Activated T-cell treated with anti-CD3 and anti-CD28 coated beads, Interleukin-2, amount 50 U/mL, for 4 hours (primary cell): Measurements from ENCODE around the gene SPI1. TPM values are rescaled to one million over a fixed set of nuclear protein-coding genes. Genes with fewer than 3 reads are reported as not detected.

Experiments
- ATAC-seq, 2 donors: fragments of 200-7000 bp; cut with Tn5 transposase; one replicate each; pipeline ENCODE4 v1.10.0; 2021
- DNase-seq: peaks from one replicate; pipeline ENCODE4 v3.0.0-alpha.2; 2020
- H3K27me3 Mint-ChIP-seq: one replicate; pipeline ENCODE4 v1.8.0; 2021; ENCODE audit warnings: low read depth, mixed read lengths
- H3K36me3 Mint-ChIP-seq: one replicate; pipeline ENCODE4 v1.8.0; 2022; ENCODE audit warnings: mixed read lengths; ENCODE audit not compliant: insufficient read depth
- H3K4me1 Mint-ChIP-seq: one replicate; pipeline ENCODE4 v1.8.0; 2021; ENCODE audit warnings: low read depth, mixed read lengths
- H3K4me3 Mint-ChIP-seq: one replicate; pipeline ENCODE4 v1.8.0; 2021; ENCODE audit warnings: mild to moderate bottlenecking, moderate library complexity, mixed read lengths
- H3K9me3 Mint-ChIP-seq: one replicate; pipeline ENCODE4 v1.8.0; 2021; ENCODE audit warnings: mixed read lengths
- total RNA-seq, 3 donors: library from RNA; stranded (reverse); gene quantifications; one replicate each; pipeline ENCODE4 v1.2.1, GENCODE V29; 2021

Gene SPI1
- total RNA-seq, 3 donors from 2014 or later, result 0.74 to 2.3 (median 1.1) TPM

DNA sequence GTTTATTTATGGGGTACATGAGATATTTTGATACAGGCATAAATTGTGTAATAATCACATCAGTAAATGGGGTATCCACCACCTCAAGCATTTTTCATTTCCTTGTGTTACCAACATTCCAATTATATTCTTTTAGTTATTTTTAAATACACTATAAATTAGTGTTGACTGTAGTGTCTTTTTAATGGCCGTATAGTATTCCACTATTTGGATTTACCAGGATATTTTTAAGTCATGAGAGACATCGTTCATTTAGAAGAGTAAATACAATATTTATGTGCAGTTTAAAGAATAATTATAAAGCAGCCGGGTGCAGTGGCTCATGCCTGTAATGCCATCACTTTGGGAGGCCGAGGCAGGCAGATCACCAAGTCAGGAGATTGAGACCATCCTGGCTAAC lies 6.2 kb upstream of the SPI1 start:
- Mint-ChIP-seq H3K36me3 (no peaks in the 10 kb centered on the region), H3K27me3 (no peaks in the 10 kb centered on the region), H3K4me3 (no peak overlapping the region), H3K4me1 (peaks cover 6% of the 10 kb centered on the region), H3K9me3 (no peaks in the 10 kb centered on the region)
- no peak for DNase-seq
- no peak for ATAC-seq

DNA sequence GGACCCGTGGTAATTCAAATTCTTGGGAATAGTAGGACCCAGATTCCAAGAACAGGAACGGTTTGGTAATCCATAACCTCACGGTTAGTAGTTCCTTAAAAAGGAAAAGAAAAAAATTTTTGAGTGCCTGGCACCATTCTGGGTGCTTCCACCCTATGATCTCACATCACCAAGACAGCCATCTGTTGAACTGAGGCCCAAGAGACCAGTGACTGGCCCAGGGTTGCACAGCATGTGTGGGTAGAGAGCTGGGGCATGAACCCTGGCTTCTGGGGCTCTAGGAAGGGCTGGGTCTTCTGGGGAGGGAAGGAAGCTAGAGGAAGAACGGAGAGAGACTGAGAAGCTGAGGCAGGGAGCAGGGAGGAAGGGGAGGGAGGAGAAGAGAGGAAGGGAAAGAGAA lies 4.7 kb upstream of the SPI1 start:
- no peaks in the 10 kb centered on the region for H3K36me3 Mint-ChIP-seq
- H3K9me3 Mint-ChIP-seq, result no peaks in the 10 kb centered on the region
- DNase-seq, result no peak
- no peaks in the 10 kb centered on the region for H3K4me1 Mint-ChIP-seq
- no peaks in the 10 kb centered on the region for H3K27me3 Mint-ChIP-seq
- no peak for ATAC-seq
- no peak overlapping the region for H3K4me3 Mint-ChIP-seq

DNA sequence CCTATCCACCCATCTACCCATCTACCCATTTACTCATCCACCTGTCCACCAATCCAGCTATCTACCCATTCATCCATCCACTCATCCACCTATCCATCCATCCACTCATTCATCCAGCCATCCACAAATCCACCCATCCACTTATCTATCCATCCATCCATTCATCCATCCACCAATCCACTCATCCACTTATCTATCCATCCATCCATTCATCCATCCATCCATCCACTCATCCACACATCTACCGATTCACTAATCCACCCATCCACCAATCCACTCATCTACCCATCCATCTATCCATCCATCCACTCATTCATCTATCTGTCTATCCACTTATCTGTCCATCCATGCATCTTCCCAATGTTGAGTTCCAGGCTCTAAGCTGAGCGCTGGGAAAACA lies 1.7 kb upstream of the SPI1 start:
- Mint-ChIP-seq H3K4me3 (no peak overlapping the region), H3K36me3 (no peaks in the 10 kb centered on the region), H3K27me3 (no peaks in the 10 kb centered on the region), H3K9me3 (no peaks in the 10 kb centered on the region), H3K4me1 (no peaks in the 10 kb centered on the region)
- DNase-seq (no peak), ATAC-seq (no peak)

DNA sequence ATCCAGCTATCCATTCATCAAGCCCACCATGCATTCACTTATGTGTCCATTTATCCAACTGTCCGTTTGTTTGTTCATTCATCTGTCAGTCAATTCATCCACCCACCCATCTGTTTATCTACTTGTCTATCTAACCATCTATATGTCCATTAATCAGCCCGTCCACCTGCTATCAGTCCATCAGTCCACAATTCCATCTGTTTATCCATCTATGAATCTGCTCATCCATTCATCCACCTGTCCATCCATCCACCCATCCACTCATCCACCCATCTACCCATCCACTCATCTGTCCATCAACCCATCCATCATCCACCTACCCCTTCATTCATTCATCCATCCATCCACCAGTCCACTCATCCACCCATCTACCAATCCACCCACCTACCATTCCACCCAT lies 970 bp upstream of the SPI1 start:
- H3K27me3 Mint-ChIP-seq, result no peaks in the 10 kb centered on the region
- no peak overlapping the region for H3K4me3 Mint-ChIP-seq
- H3K9me3 Mint-ChIP-seq, result no peaks in the 10 kb centered on the region
- DNase-seq (no peak), ATAC-seq (no peak)
- peaks cover 4% of the 10 kb centered on the region for H3K4me1 Mint-ChIP-seq
- no peaks in the 10 kb centered on the region for H3K36me3 Mint-ChIP-seq

DNA sequence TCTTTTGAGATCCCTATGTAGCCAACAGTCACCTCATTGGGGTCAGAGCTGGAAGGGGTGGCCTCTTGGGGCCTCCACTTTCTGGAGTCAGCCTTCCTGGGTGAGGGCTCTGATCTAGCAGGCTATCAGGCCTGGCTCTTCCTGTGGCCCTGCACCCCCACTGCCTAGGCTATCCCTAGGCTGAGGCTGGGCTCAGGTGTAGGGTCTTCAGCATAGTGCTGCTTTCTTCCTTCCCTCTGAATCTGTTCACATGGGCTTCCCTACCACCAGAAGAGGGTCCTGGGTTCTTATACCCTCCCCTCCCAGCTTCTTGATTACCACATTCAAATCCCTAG lies 456 bp upstream of the SPI1 start:
- Mint-ChIP-seq H3K4me3 (no peak overlapping the region), H3K4me1 (peaks cover 8% of the 10 kb centered on the region), H3K36me3 (no peaks in the 10 kb centered on the region), H3K27me3 (no peaks in the 10 kb centered on the region), H3K9me3 (no peaks in the 10 kb centered on the region)
- DNase-seq, result no peak
- no peak for ATAC-seq

DNA sequence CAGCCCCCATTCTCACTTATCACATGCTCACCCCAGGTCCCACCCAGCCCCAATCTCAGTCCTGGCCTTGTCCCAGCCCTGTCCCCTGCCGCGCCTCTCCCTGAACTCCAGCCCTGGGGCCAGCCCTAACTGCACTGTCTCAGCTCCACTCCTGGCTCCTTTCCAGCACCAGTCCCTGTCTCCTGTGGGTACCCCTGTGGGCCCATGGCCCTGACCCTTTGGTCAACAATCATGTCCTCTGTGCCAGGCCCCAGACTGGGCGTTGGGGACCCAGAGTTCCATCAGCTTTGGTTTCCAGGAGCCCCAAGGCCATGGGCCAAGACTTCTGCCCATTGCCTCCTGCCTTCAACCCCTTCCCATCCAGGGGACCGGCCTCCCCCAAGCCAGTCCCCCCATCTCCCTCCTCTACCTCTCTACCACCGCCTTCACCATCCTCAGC lies 757 bp downstream of the SPI1 start:
- no peaks in the 10 kb centered on the region for H3K27me3 Mint-ChIP-seq
- H3K4me3 Mint-ChIP-seq, result peak overlapping the region; percentile 67
- H3K4me1 Mint-ChIP-seq, result peaks cover 8% of the 10 kb centered on the region
- no peaks in the 10 kb centered on the region for H3K36me3 Mint-ChIP-seq
- ATAC-seq, result no peak
- DNase-seq, result no peak
- no peaks in the 10 kb centered on the region for H3K9me3 Mint-ChIP-seq

DNA sequence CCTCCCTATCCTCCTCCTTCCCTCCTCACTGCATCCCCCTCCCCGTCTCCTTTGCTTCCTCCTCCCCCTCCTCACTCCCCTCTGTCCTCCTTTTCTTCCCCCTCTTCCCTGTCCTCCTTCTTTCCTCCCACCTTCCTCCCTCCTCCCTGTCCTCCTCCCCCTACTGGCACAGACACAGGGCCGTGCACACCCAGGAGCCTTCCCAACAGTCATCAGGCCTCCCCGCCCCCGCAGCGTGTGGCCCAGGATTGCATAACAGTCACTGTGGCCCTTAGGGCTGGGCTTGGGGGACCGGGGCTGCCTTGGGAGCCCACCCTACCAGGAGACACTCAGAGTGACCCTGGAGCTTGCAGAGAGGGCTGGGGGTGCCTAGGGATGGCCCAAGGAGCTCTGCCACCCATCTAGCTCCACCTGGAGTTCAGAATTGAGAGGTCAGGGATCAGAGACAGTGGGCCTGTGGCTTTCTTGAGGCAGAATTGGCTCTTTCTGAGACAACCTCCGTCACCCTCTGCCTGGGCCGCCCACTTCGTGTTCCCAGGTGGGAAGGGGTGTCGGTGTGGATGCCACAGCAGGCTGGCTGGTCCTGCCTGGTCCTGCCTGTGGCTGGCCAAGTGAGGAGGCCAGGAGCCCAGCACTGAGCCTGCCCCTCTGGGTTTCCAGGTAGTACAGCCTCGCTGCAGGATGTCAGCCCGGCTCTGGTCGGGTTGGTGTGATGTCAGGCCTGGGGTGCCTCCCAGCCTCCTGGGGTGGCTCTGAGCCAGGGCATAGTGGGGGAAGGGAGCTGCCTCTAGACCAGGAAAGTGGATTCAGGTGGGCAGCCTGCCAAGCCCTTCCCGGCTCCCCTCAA lies 1.6 kb downstream of the SPI1 start:
- Mint-ChIP-seq H3K4me3 (no peak overlapping the region), H3K27me3 (no peaks in the 10 kb centered on the region), H3K9me3 (no peaks in the 10 kb centered on the region), H3K36me3 (no peaks in the 10 kb centered on the region), H3K4me1 (peaks cover 8% of the 10 kb centered on the region)
- no peak for DNase-seq
- no peak for ATAC-seq

DNA sequence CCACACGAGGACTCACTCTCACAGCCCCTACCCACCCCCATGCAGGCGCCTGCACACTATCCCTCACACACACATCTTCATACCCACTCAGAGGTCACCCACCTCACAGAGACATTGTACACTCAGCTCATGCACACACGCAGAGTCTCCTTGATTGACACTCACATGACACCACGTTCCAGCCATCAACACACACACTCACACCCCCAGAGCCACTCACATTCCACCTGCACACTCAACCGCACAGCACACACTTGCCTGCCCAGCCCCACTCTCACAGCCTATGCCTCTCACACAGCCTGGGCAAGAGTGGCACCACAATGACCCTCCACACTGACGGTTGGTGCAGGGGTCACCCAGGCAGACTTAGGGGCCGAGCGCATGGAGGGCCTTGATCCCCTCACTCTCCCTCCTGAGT lies 2.2 kb downstream of the SPI1 start:
- Mint-ChIP-seq H3K9me3 (no peaks in the 10 kb centered on the region), H3K4me3 (no peak overlapping the region), H3K4me1 (peaks cover 8% of the 10 kb centered on the region), H3K36me3 (no peaks in the 10 kb centered on the region), H3K27me3 (no peaks in the 10 kb centered on the region)
- ATAC-seq (no peak), DNase-seq (no peak)

DNA sequence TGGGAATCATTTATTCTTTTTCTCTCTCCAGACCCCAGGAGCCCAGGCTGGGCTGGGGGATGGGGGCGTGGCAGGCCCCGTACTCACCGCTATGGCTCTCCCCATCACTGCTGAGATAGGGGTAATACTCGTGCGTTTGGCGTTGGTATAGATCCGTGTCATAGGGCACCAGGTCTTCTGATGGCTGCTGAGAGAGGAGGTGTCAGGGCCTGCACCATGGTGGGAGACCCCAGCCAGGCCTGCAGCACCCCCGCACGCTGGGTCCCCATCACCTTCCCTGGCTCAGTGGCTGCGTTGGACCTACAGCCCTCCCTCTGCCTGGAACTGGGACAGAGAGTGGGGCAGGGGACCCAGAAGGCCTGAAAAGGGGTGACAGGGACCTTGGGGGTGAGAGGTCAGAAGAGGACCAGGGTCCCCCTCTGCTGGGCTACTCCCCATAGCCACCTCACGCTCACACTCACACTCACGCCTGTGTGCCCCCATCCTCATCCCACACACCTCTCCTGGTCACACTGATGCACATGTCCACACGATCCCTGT lies 2.7 kb downstream of the SPI1 start:
- H3K9me3 Mint-ChIP-seq, result no peaks in the 10 kb centered on the region
- DNase-seq (no peak), ATAC-seq (no peak)
- no peaks in the 10 kb centered on the region for H3K36me3 Mint-ChIP-seq
- no peak overlapping the region for H3K4me3 Mint-ChIP-seq
- peaks cover 12% of the 10 kb centered on the region for H3K4me1 Mint-ChIP-seq
- H3K27me3 Mint-ChIP-seq, result no peaks in the 10 kb centered on the region

DNA sequence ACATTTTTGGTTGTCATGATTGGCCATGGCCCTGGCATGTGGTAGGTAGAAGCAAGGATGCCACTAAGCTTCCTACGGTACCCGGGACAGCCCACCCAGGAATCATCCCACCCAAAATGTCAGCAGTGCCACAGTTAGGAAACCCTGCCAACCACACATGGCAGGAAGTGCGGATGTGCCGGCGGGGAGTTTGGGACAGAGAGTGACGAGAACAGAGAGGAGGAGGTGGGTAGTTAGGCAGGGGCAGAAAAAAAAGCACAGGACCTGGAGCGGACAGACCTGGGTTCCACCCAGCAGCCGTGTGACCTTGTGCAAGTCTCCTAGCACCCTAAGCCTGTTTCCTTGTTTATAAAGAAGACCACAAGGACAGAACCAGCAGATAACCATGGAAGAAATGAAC lies 3.3 kb downstream of the SPI1 start:
- H3K9me3 Mint-ChIP-seq, result no peaks in the 10 kb centered on the region
- no peak overlapping the region for H3K4me3 Mint-ChIP-seq
- DNase-seq (no peak), ATAC-seq (no peak)
- H3K4me1 Mint-ChIP-seq, result peaks cover 13% of the 10 kb centered on the region
- no peaks in the 10 kb centered on the region for H3K36me3 Mint-ChIP-seq
- H3K27me3 Mint-ChIP-seq, result no peaks in the 10 kb centered on the region

DNA sequence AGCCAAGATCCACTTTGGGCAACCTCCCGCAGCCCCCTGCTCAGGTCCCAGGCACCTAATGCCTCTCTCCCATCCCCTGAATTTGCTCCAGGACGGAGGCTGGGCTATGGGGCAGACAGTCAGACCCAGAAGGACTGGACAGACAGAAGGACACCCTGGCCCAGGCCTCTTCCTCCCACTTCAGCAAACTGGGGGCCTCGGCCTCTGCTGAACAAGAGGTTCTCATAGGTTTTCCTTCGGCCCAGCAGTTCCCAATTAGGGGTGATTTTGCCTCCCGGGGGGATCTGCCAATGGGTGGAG lies 3.7 kb downstream of the SPI1 start:
- Mint-ChIP-seq H3K4me1 (peaks cover 17% of the 10 kb centered on the region), H3K4me3 (no peak overlapping the region), H3K36me3 (no peaks in the 10 kb centered on the region), H3K27me3 (no peaks in the 10 kb centered on the region), H3K9me3 (no peaks in the 10 kb centered on the region)
- ATAC-seq, result no peak
- DNase-seq, result no peak

DNA sequence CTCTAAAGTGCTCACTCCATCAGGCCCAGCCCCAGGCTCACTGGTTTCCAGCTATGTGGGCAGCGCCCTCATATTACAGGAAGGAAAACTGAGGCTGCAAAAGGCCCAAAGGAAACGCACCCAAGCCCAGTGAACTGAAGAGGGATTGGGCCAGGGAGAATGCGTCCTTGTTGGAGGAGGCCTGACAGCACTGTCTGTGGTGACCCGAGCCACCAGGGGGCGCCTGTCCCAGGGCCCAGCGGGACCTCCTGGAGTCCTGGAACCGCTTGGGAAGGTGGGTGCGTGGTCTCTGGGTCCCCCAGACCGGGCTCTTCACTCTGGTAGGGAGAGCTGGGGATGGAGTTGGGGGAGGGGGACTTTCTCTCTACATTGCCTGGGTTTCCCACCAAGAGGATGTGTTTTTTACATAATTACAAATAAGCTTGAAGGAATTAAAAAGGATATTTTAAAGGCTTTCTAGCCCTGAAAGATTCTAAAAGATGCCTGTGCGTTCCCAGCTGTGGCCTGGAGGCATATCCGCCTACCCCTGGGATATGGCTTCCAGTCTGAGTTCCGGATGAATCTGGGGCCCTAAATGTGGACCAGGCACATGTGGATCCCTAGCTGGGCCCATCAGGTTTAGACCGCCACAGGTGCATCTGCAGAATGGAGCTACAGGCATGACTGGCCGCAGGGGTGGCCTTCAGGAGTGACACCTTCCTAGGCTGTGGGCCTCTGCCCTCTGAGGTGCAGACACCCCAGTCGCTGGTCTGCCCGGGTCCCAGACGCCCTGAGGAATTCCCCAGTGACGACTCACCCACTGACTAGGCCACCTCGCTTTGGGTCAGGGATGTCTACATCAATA lies 4.2 kb downstream of the SPI1 start:
- H3K9me3 Mint-ChIP-seq, result no peaks in the 10 kb centered on the region
- peak; percentile 85 for DNase-seq
- H3K27me3 Mint-ChIP-seq, result no peaks in the 10 kb centered on the region
- H3K4me1 Mint-ChIP-seq, result peaks cover 22% of the 10 kb centered on the region
- H3K36me3 Mint-ChIP-seq, result no peaks in the 10 kb centered on the region
- ATAC-seq, result peak; percentile 85 to 87
- H3K4me3 Mint-ChIP-seq, result no peak overlapping the region

DNA sequence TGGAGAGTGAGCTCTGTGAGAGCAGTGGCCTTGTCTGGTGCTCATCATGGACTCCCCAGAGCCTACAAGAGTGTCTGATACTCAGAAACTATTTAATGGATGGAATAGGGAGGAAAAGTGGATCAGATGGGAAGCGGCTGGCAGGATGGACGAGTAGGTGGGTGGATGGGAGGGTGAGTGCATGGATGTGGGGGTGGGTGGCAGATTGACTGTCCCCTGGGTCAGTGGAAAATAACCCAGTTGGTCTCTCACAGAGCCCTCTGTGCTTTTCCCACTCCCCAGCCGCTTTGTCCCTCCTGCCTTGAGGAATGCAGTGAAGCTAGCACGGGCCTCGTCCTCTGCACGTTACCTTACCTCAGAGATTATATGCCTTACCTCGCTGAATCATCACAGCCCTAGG lies 5.9 kb downstream of the SPI1 start:
- no peaks in the 10 kb centered on the region for H3K36me3 Mint-ChIP-seq
- H3K9me3 Mint-ChIP-seq, result no peaks in the 10 kb centered on the region
- H3K4me3 Mint-ChIP-seq, result no peak overlapping the region
- DNase-seq (no peak), ATAC-seq (no peak)
- H3K4me1 Mint-ChIP-seq, result peaks cover 28% of the 10 kb centered on the region
- no peaks in the 10 kb centered on the region for H3K27me3 Mint-ChIP-seq

DNA sequence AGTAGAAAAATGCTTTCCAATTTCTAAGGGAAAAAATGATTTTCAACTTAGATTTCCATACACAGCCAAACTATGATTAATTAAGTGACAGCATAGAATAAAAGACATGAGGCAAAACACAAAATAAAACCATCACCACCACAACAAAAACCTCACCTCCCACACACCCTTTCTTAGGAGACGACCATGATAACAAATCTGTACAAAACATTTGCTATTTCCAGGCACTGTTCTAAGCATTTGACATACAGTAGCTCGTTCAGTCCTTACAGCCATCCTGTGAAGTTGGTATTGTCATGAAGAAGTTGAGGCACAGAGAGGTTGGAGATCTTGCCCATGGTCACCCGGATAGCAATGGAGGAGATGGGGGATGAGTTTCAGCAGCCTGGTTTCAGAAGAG lies 8.7 kb downstream of the SPI1 start:
- ATAC-seq, result peak in 1 of 2 donors; percentile 23
- H3K4me1 Mint-ChIP-seq, result peaks cover 30% of the 10 kb centered on the region
- no peak overlapping the region for H3K4me3 Mint-ChIP-seq

DNA sequence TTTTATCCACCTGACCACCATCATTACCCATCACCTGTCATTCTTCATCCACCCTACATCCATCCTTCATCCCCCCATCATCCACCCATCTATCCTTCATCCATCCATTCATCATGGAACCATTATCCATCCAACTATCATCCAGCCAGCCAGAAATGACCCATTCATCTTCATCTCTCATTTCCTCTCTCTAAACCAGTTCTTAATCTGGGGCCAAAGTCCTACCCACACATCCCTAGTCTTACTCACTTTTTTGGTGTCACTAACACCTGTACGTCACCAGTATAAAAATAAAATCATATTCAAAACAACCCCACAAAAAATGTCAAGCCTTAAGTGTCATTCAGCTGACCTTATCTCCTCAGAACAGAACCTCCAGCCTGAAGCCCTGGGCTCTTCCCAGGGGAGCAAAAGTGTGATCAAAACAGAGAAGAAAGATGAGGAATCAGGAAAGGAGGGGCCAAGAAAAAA lies 12.3 kb downstream of the SPI1 start:
- ATAC-seq (no peak), DNase-seq (no peak)
- Mint-ChIP-seq H3K4me1 (peaks cover 28% of the 10 kb centered on the region), H3K4me3 (no peak overlapping the region), H3K36me3 (no peaks in the 10 kb centered on the region), H3K27me3 (peaks cover 1% of the 10 kb centered on the region), H3K9me3 (no peaks in the 10 kb centered on the region)

More for the DNA sequence above, 8.7 kb downstream of the SPI1 start:
- H3K36me3 Mint-ChIP-seq, result no peaks in the 10 kb centered on the region
- DNase-seq, result no peak
- H3K27me3 Mint-ChIP-seq, result peaks cover 1% of the 10 kb centered on the region
- no peaks in the 10 kb centered on the region for H3K9me3 Mint-ChIP-seq
